Measurements from ENCODE around the gene SLC35B2. TPM values are rescaled to one million over a fixed set of nuclear protein-coding genes. Genes with fewer than 3 reads are reported as not detected.
A peak's percentile ranks its signal among the peaks of the same experiment; 100 is the strongest.
"Not testable (repeated sequence)": the region's sequence is repeated elsewhere in the genome, so short reads cannot be mapped to it uniquely, and the experiment has no call there.

SLC35B2 gene
- polyA plus RNA-seq, 1 of the 3 experiments (the other 2 are of a cell fraction) = 125 TPM

DNA sequence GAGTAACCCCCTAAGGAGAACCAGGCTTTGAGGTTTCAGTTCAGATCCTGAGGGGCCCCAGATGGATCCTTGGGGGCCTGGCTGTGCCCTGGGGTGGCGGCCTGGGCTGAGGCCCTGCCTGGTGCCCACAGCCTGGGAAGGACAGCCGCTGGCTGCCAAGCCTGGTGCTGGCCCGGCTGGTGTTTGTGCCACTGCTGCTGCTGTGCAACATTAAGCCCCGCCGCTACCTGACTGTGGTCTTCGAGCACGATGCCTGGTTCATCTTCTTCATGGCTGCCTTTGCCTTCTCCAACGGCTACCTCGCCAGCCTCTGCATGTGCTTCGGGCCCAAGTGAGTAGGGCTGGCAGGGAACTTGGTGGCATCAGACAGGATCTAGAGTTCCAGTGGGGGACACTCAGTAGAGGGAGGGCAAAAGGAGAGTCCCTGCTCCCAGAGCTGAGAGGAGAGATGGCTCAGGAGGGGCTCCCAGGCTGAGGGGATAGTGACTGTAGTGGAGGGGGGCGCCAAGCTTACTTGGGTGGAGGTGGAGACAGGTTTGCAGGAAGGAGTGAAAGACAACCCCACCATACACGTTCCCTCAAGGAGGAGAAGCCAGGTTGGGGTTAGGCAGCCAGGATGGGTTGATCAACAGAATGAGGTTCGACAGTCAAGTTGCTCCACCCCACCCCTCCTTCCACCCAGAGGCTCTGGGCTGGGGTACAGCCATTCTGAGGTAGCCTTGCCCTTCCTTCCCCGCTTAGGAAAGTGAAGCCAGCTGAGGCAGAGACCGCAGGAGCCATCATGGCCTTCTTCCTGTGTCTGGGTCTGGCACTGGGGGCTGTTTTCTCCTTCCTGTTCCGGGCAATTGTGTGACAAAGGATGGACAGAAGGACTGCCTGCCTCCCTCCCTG lies 24.4 kb downstream of the SLC35B2 start:
- POLR2A ChIA-PET = interaction anchor here (2.0 to 3.2 kb wide), 3 partner anchors 9 to 13 kb away, joined by 9 to 48 read pairs (median 20); partner anchors contain the start of genes HSP90AB1 and SLC29A1

DNA sequence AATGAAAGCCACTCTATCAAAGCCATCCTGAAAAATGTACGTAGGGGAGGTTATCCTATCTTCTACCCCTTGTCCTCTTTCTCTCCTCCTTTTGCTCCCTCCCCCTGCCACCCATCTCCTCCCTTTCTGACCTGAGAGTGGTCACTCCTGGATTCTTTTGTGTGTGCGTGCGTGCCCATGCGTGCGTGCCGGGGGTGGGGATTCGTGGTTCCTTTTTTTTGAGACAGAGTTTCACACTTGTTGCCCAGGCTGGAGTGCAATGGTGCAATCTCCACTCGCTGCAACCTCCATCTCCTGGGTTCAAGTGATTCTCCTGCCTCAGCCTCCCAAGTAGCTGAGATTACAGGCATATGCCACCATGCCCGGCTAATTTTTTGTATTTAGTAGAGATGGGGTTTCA lies 25.9 kb downstream of the SLC35B2 start:
- H3K4me3 ChIP-seq (ENCODE audit: low read depth in 2 of 2, low read length in 1 of 2); H3K79me2 ChIP-seq (ENCODE audit: insufficient read depth); H3K36me3 ChIP-seq (replicated peaks in 1 of 2; ENCODE audit: control insufficient read depth in 1 of 2, insufficient read depth in 2 of 2, low read length in 1 of 2); POLR2A ChIA-PET; H3K9ac ChIP-seq; H3K9me3 ChIP-seq; H3K4me2 ChIP-seq; H3K27me3 ChIP-seq (ENCODE audit: insufficient read depth); H3K9me2 ChIP-seq; H4K20me1 ChIP-seq (ENCODE audit: insufficient read depth); DNase-seq; H2AFZ ChIP-seq (ENCODE audit: low read depth); H3K27ac ChIP-seq (ENCODE audit: low read depth in 2 of 2, low read length in 1 of 2): not testable (repeated sequence)
- peaks cover 11% of the 10 kb centered on the region for H3F3A ChIP-seq (replicated peaks; ENCODE audit: insufficient read depth)
- peaks cover 18 to 83% of the 10 kb centered on the region in 2 experiments for H3K4me1 ChIP-seq (ENCODE audit: control insufficient read depth in 1 of 2, insufficient read depth in 2 of 2, low read depth in 1 of 2, low read length in 1 of 2)
- WGBS (ENCODE audit: low lambda C conversion rate) = 96% methylated on average over 9 of the region's 9 CpGs
- CTCF ChIA-PET = interaction anchor here (0.7 to 8.5 kb wide), 3 partner anchors 9 to 105 kb away, joined by 3 to 224 read pairs (median 3); partner anchors contain the start of genes MYMX and SLC29A1

More for the DNA sequence above, 24.4 kb downstream of the SLC35B2 start:
- H3K4me2 ChIP-seq = no peak overlapping the region
- H3K9me3 ChIP-seq = no peaks in the 10 kb centered on the region
- no peak overlapping the region for H2AFZ ChIP-seq (ENCODE audit: low read depth)
- H3K4me3 ChIP-seq (ENCODE audit: low read depth in 2 of 2, low read length in 1 of 2) = no peak overlapping the region
- H3K9ac ChIP-seq = no peak overlapping the region
- H3K9me2 ChIP-seq = no peaks in the 10 kb centered on the region
- no peaks in the 10 kb centered on the region for H4K20me1 ChIP-seq (ENCODE audit: insufficient read depth)
- DNase-seq = no peak
- H3K79me2 ChIP-seq (ENCODE audit: insufficient read depth) = no peaks in the 10 kb centered on the region
- H3K27ac ChIP-seq (ENCODE audit: low read depth in 2 of 2, low read length in 1 of 2) = peak overlapping the region in 1 of 2 experiments; percentile 91; a peak in 3 of 4 replicates
- no peaks in the 10 kb centered on the region for H3K27me3 ChIP-seq (ENCODE audit: insufficient read depth)
- CTCF ChIA-PET = interaction anchor here (1.2 to 8.5 kb wide), 10 partner anchors 11 to 154 kb away, joined by 5 to 224 read pairs (median 10); partner anchors contain the start of genes HSP90AB1, MYMX and SLC29A1
- H3F3A ChIP-seq (replicated peaks; ENCODE audit: insufficient read depth) = peaks cover 18% of the 10 kb centered on the region
- whole genome bisulfite sequencing (ENCODE audit: low lambda C conversion rate) = 94% methylated on average over 13 of the region's 16 CpGs
- peaks cover 0 to 6% of the 10 kb centered on the region in 2 experiments for H3K36me3 ChIP-seq (replicated peaks in 1 of 2; ENCODE audit: control insufficient read depth in 1 of 2, insufficient read depth in 2 of 2, low read length in 1 of 2)
- peaks cover 26 to 78% of the 10 kb centered on the region in 2 experiments for H3K4me1 ChIP-seq (ENCODE audit: control insufficient read depth in 1 of 2, insufficient read depth in 2 of 2, low read depth in 1 of 2, low read length in 1 of 2)
- TF ChIP-seq, protein P1, sequence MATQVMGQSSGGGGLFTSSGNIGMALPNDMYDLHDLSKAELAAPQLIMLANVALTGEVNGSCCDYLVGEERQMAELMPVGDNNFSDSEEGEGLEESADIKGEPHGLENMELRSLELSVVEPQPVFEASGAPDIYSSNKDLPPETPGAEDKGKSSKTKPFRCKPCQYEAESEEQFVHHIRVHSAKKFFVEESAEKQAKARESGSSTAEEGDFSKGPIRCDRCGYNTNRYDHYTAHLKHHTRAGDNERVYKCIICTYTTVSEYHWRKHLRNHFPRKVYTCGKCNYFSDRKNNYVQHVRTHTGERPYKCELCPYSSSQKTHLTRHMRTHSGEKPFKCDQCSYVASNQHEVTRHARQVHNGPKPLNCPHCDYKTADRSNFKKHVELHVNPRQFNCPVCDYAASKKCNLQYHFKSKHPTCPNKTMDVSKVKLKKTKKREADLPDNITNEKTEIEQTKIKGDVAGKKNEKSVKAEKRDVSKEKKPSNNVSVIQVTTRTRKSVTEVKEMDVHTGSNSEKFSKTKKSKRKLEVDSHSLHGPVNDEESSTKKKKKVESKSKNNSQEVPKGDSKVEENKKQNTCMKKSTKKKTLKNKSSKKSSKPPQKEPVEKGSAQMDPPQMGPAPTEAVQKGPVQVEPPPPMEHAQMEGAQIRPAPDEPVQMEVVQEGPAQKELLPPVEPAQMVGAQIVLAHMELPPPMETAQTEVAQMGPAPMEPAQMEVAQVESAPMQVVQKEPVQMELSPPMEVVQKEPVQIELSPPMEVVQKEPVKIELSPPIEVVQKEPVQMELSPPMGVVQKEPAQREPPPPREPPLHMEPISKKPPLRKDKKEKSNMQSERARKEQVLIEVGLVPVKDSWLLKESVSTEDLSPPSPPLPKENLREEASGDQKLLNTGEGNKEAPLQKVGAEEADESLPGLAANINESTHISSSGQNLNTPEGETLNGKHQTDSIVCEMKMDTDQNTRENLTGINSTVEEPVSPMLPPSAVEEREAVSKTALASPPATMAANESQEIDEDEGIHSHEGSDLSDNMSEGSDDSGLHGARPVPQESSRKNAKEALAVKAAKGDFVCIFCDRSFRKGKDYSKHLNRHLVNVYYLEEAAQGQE (IDR thresholded peaks at IDR 0.05; ENCODE audit: low read depth, low read length) = no peak
- TF ChIP-seq RFX5 (IDR thresholded peaks at IDR 0.05; ENCODE audit: low read length) (no peak), FOXM1 (IDR thresholded peaks at IDR 0.05; ENCODE audit: low read depth) (no peak), RCOR1 (IDR thresholded peaks at IDR 0.05; ENCODE audit: low read length) (no peak), FOSL2 (IDR thresholded peaks at IDR 0.05; ENCODE audit: borderline replicate concordance, low read depth) (no peak)
- TF ChIP-seq, protein P2, sequence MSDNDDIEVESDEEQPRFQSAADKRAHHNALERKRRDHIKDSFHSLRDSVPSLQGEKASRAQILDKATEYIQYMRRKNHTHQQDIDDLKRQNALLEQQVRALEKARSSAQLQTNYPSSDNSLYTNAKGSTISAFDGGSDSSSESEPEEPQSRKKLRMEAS (IDR thresholded peaks at IDR 0.05; ENCODE audit: low read depth) = no peak
